ENCODE results near the gene OGG1. TPM values are rescaled to one million over a fixed set of nuclear protein-coding genes. Genes with fewer than 3 reads are reported as not detected.

OGG1 gene
- total RNA-seq, 1 experiment from 2014 or later, result 38.7 TPM

DNA sequence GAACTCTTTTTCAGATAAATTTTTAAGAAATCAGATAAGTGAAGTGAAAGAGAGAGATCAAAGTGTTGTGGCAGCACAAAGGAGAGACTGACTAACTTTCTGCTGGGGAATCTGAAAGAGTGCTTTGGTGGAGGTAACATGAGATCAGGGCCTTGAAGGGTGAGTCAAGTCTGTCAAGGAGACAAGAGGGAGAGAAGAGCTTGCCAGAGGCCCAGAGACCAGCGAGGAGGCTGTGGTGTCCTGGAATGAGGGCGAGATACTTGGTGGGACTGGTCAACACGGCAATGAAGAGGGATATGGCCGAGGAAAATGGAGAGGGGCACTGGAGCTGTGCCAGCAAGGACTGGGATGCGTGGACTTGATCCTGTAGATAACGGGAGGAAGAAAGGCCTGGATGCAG lies 38.0 kb downstream of the OGG1 start:
- Histone ChIP-seq H3K4me3 (ENCODE audit: low read length) (no peak overlapping the region), H3K9me2 (replicated peaks; ENCODE audit: low read length) (no peaks in the 10 kb centered on the region), H3K4me2 (ENCODE audit: low read length) (no peak overlapping the region), H4K20me1 (ENCODE audit: low read length) (no peaks in the 10 kb centered on the region), H3F3A (ENCODE audit: low read length, unreplicated experiment) (no peaks in the 10 kb centered on the region), H3K36me3 (ENCODE audit: low read depth, low read length) (peaks cover 10% of the 10 kb centered on the region; the same call in 1 of the 2 replicates), H3K27me3 (ENCODE audit: low read length) (no peaks in the 10 kb centered on the region), H2AFZ (ENCODE audit: low read length) (no peak overlapping the region), H3K4me1 (ENCODE audit: insufficient read depth, low read length) (peaks cover 4% of the 10 kb centered on the region; the same call in 1 of the 2 replicates), H3K9me3 (ENCODE audit: low read length) (no peaks in the 10 kb centered on the region), H3K79me2 (ENCODE audit: low read length) (no peaks in the 10 kb centered on the region), H3K27ac (ENCODE audit: low read length) (no peak overlapping the region), H3K9ac (ENCODE audit: low read length) (no peak overlapping the region)
- DNase-seq (no peak), ATAC-seq (no peak)
- no TSS peak for BruUV-seq (replicated peaks)
- TF ChIP-seq EZH2phosphoT487 (IDR thresholded peaks at IDR 0.05; ENCODE audit: borderline replicate concordance, low read length), result no peak
- no peak for TF ChIP-seq EZH2 (IDR thresholded peaks at IDR 0.05; ENCODE audit: low read length, unreplicated experiment)
- TF ChIP-seq, protein P1, sequence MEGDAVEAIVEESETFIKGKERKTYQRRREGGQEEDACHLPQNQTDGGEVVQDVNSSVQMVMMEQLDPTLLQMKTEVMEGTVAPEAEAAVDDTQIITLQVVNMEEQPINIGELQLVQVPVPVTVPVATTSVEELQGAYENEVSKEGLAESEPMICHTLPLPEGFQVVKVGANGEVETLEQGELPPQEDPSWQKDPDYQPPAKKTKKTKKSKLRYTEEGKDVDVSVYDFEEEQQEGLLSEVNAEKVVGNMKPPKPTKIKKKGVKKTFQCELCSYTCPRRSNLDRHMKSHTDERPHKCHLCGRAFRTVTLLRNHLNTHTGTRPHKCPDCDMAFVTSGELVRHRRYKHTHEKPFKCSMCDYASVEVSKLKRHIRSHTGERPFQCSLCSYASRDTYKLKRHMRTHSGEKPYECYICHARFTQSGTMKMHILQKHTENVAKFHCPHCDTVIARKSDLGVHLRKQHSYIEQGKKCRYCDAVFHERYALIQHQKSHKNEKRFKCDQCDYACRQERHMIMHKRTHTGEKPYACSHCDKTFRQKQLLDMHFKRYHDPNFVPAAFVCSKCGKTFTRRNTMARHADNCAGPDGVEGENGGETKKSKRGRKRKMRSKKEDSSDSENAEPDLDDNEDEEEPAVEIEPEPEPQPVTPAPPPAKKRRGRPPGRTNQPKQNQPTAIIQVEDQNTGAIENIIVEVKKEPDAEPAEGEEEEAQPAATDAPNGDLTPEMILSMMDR (conservative IDR thresholded peaks at IDR 0.05; ENCODE audit: low read depth, low read length), result no peak
- ChIA-PET CTCF (no interaction called here), POLR2A (ENCODE audit: unreplicated experiment) (no interaction called here)
- intact Hi-C loops (cut with micrococcal nuclease), result no loop called here

DNA sequence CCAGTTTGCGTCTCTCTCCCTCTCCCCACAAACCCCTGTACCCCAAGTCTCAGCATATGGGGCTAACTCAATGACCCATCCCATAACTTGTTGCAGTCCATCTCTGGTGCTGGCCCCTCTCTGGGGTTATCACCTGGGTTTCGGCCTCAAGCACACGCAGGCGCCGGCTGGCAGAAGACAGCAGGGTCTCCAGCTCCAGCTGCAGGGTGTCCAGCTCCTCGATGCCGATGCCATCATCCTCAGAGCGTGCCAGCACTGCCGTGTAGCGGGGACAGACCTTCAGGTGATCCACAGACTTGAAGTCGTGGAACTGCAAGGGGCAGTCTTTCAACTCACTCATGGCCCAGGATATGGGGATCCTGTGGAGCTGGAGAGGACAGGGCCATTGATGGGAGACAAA lies 41.4 kb downstream of the OGG1 start:
- Histone ChIP-seq H3K27ac (ENCODE audit: low read length) (no peak overlapping the region), H3K4me2 (ENCODE audit: low read length) (0 out of 2 replicates have a peak overlapping the region, but pooled peaks have one; percentile 98), H4K20me1 (ENCODE audit: low read length) (no peaks in the 10 kb centered on the region), H3K4me3 (ENCODE audit: low read length) (no peak overlapping the region), H3K9me3 (ENCODE audit: low read length) (no peaks in the 10 kb centered on the region), H3K4me1 (ENCODE audit: insufficient read depth, low read length) (peaks cover 11% of the 10 kb centered on the region), H3F3A (ENCODE audit: low read length, unreplicated experiment) (no peaks in the 10 kb centered on the region), H3K27me3 (ENCODE audit: low read length) (no peaks in the 10 kb centered on the region), H3K79me2 (ENCODE audit: low read length) (peaks cover 28% of the 10 kb centered on the region), H3K9ac (ENCODE audit: low read length) (no peak overlapping the region), H3K36me3 (ENCODE audit: low read depth, low read length) (peaks cover 7% of the 10 kb centered on the region), H2AFZ (ENCODE audit: low read length) (no peak overlapping the region), H3K9me2 (replicated peaks; ENCODE audit: low read length) (no peaks in the 10 kb centered on the region)
- TF ChIP-seq EZH2 (IDR thresholded peaks at IDR 0.05; ENCODE audit: low read length, unreplicated experiment) (no peak), EZH2phosphoT487 (IDR thresholded peaks at IDR 0.05; ENCODE audit: borderline replicate concordance, low read length) (no peak)
- TF ChIP-seq, protein P1 (conservative IDR thresholded peaks at IDR 0.05; ENCODE audit: low read depth, low read length), result no peak
- DNase-seq, result no peak
- ATAC-seq, result no peak
- BruUV-seq (replicated peaks), result no TSS peak
- intact Hi-C loops (cut with micrococcal nuclease), result loop anchor here (5.0 kb wide), 1 partner anchor 74 kb away; no protein-coding TSS in a partner anchor
- ChIA-PET CTCF (no interaction called here), POLR2A (ENCODE audit: unreplicated experiment) (no interaction called here)

DNA sequence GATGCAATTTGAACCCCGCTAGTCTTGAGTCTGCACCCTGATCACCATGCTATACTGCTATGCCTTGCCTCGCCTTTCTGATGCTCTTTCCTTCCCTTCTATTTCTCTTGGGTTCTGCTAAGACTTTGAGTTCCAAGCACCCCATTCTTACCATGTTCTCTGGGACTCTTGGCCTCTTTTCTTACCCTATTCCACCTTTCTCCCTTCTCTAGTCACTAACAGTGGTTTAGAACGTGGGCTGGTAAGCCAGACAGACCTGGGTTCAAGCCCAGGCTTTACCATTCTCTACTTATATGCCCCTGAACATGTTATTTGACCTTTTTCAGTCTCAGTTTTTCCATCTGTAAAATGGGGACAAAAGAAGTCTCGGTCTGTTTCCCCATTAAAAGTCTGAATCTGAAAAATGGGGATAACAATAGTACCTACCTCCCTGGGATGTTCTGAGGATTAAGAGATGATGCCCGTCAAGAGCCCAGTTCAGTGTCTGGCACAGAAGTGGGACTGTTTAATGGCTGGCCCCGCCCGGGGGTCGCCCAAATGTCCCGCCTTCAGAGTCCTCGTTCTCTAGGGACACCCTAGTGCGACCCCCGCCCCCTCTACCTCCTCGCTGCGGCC lies 42.1 kb downstream of the OGG1 start:
- Histone ChIP-seq H3K9ac (ENCODE audit: low read length) (peak overlapping the region; percentile 97), H3K4me3 (ENCODE audit: low read length) (peak overlapping the region; percentile 99), H4K20me1 (ENCODE audit: low read length) (no peaks in the 10 kb centered on the region), H3K79me2 (ENCODE audit: low read length) (peaks cover 28% of the 10 kb centered on the region), H3K36me3 (ENCODE audit: low read depth, low read length) (peaks cover 3% of the 10 kb centered on the region), H3K4me2 (ENCODE audit: low read length) (peak overlapping the region; percentile 98), H3F3A (ENCODE audit: low read length, unreplicated experiment) (no peaks in the 10 kb centered on the region), H3K4me1 (ENCODE audit: insufficient read depth, low read length) (peaks cover 11% of the 10 kb centered on the region), H3K27ac (ENCODE audit: low read length) (peak overlapping the region; percentile 79), H3K27me3 (ENCODE audit: low read length) (no peaks in the 10 kb centered on the region), H2AFZ (ENCODE audit: low read length) (peak overlapping the region; percentile 82), H3K9me2 (replicated peaks; ENCODE audit: low read length) (no peaks in the 10 kb centered on the region), H3K9me3 (ENCODE audit: low read length) (no peaks in the 10 kb centered on the region)
- POLR2A ChIA-PET (ENCODE audit: unreplicated experiment), result interaction anchor here (1.1 kb wide), 1 partner anchor 17 kb away, joined by 6 read pairs; no protein-coding TSS in a partner anchor
- intact Hi-C loops (cut with micrococcal nuclease), result loop anchor here (1.0 to 5.0 kb wide), 3 partner anchors 42 to 75 kb away; partner anchors contain the start of gene BRPF1
- TF ChIP-seq, protein P1 (conservative IDR thresholded peaks at IDR 0.05; ENCODE audit: low read depth, low read length), result no peak
- TF ChIP-seq EZH2phosphoT487 (IDR thresholded peaks at IDR 0.05; ENCODE audit: borderline replicate concordance, low read length) (no peak), EZH2 (IDR thresholded peaks at IDR 0.05; ENCODE audit: low read length, unreplicated experiment) (no peak)
- CTCF ChIA-PET, result no interaction called here
- no peak for ATAC-seq
- BruUV-seq (replicated peaks), result TSS peak; percentile 81
- no peak for DNase-seq

Measured in PC-3 (cell line).